Suprapubic skin (tissue), 4 donors: ENCODE data around the gene UCN.

ENCODE experiments used
- CTCF ChIP-seq, 2 donors: fragments of 200-600 bp in 1 of 2; fragments of 450-650 bp in 1 of 2; sonication (generic) in 1 of 2; IDR thresholded peaks; one replicate each; pipeline ENCODE4 v1.5.1; 2016 to 2019; ENCODE audit warnings: antibody characterized with exemption in 2 of 2, mild to moderate bottlenecking in 1 of 2, moderate library complexity in 1 of 2
- EP300 ChIP-seq: sonication (generic); formaldehyde crosslinking; IDR thresholded peaks from one replicate; pipeline ENCODE4 v1.6.1; 2017; ENCODE audit warnings: antibody characterized with exemption
- POLR2A ChIP-seq, 2 donors: fragments of 450-650 bp; IDR thresholded peaks; one replicate each; pipeline ENCODE4 v1.6.1; 2017; ENCODE audit warnings: antibody characterized with exemption in 2 of 2, mild to moderate bottlenecking in 2 of 2, moderate library complexity in 2 of 2
- POLR2AphosphoS5 ChIP-seq, 3 donors: sonication (generic); formaldehyde crosslinking; IDR thresholded peaks; one replicate each; pipeline ENCODE4 v1.6.1; 2017; ENCODE audit warnings: antibody characterized with exemption in 3 of 3

DNA sequence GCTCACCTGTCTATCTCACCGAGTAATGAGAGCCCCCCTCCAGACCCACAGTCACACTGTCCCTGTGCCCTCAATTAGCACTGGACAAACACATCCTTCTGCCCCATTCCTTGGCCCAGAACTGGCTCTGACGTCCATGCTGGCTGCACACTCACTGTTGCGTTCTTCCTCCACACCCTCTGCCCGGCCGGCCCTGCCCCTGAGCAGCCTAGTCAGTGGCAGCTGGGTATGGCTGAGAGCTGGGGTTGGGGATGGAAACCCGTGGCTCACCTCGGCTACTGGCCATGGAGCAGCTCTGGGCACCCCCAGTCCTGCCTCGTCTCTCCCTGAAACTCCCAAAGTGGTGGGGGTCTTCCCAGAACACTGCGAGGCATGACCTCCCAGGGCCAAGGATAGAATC lies 6.5 kb upstream of the UCN start:
- no peak for TF ChIP-seq CTCF (IDR thresholded peaks at IDR 0.05)
- TF ChIP-seq POLR2AphosphoS5 (IDR thresholded peaks at IDR 0.05) = no peak
- TF ChIP-seq POLR2A (IDR thresholded peaks at IDR 0.05) = no peak
- no peak for TF ChIP-seq EP300
